ENCODE results near the gene SPATA16.
"Not testable (repeated sequence)": the region's sequence is repeated elsewhere in the genome, so short reads cannot be mapped to it uniquely, and the experiment has no call there.

Gene SPATA16

DNA sequence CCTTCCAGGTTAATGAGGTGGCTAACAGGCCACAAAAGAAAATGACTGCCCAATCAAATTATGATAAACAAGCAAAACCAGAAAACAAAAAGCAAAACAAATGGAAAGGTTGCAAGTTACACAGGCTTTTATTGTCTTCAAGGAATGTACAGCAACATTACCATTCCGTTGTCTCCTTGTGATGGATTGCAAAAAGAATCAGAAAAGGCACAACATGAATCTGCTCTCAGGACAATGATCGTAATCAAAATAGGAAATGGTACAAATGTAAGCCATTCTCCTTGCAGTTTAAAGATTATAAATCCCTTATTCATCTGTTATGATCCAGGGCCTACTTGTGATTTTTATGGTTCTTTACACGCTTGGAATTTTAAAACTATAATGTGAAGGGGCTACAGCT lies 264.7 kb downstream of the SPATA16 start:
- DNase-seq (ENCODE audit: low read depth): no peak
- TF ChIP-seq, protein P1, sequence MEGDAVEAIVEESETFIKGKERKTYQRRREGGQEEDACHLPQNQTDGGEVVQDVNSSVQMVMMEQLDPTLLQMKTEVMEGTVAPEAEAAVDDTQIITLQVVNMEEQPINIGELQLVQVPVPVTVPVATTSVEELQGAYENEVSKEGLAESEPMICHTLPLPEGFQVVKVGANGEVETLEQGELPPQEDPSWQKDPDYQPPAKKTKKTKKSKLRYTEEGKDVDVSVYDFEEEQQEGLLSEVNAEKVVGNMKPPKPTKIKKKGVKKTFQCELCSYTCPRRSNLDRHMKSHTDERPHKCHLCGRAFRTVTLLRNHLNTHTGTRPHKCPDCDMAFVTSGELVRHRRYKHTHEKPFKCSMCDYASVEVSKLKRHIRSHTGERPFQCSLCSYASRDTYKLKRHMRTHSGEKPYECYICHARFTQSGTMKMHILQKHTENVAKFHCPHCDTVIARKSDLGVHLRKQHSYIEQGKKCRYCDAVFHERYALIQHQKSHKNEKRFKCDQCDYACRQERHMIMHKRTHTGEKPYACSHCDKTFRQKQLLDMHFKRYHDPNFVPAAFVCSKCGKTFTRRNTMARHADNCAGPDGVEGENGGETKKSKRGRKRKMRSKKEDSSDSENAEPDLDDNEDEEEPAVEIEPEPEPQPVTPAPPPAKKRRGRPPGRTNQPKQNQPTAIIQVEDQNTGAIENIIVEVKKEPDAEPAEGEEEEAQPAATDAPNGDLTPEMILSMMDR (IDR thresholded peaks at IDR 0.05; ENCODE audit: control insufficient read depth, insufficient read depth, low read depth, low read length, missing control alignments): no peak
- no peak overlapping the region for H3K4me3 ChIP-seq (ENCODE audit: control insufficient read depth, low read depth, low read length)

DNA sequence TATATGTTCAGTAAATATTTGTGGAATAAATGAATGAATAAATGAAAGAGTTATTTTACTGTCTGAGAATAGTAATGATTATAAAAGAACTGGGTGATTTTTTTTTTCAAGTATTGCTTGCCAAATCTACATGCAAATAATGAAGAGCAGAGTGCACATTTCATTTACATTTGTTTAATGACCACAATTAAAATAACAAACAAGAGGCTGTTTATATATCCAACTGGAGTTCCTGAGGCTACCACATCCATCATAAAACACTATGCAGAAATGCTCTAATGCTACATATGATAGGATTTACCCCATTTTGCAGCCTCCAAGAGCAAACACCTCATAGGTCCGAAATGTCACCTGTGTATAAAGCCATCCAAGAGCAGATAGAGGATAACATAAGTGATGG lies 266.0 kb downstream of the SPATA16 start:
- TF ChIP-seq, protein P1 (IDR thresholded peaks at IDR 0.05; ENCODE audit: control insufficient read depth, insufficient read depth, low read depth, low read length, missing control alignments): no peak
- H3K4me3 ChIP-seq (ENCODE audit: control insufficient read depth, low read depth, low read length): no peak overlapping the region
- DNase-seq (ENCODE audit: low read depth): no peak

DNA sequence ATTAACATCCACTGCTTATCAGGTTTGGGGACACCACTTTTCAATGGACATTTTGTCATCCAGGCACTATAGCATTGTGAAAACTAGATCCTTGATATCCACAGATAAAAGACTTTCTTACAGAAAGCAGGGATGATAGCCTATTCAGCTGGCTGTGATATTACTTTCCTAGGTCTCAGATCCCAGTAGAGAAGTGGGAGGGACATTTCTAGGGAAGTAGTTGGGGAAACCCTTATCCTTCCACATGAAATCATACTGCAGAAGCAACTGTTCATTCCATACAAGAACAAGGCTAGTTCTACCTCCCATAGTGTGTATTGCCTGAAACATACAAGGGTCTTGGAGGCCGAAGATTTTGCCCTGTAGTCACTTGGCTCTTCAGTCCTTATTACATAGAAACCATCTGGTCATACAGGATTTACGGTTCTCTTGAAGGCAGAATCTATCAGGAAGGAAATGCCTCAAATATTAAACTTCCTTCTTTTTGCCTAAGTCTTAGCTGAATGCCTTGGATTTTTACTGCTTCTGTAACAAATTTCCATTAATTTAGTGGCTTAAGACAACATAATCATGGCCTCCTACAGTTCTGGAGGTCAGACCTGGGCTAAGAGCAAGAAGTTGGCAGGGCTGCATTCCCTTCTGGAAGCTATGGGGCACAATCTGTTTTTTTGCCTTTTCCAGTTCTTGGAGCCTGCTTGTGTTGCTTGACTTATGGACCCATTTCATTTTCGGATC lies 271.1 kb downstream of the SPATA16 start:
- DNase-seq (ENCODE audit: low read depth): no peak
- TF ChIP-seq, protein P1 (IDR thresholded peaks at IDR 0.05; ENCODE audit: control insufficient read depth, insufficient read depth, low read depth, low read length, missing control alignments): no peak
- no peak overlapping the region for H3K4me3 ChIP-seq (ENCODE audit: control insufficient read depth, low read depth, low read length)

DNA sequence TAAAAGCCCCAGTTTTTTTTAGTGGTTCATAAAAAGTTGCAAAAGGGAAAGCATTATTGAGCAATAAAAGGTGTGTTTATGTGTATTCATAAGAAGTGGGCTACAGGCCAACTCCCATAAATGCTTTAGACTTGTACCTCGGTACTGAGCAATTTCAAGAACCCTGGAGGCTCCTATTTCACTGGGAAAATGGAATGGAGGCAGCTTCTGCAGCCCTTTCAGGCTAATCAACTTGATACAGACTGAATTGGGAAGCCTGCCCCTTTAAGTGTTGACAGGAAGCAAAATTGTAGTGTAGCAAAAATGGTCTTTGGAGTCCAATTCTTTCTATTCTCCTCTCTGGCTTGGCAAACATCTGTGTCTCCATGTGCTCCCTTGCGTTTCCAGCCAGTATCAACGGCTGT lies 271.7 kb downstream of the SPATA16 start:
- H3K4me3 ChIP-seq (ENCODE audit: control insufficient read depth, low read depth, low read length): no peak overlapping the region
- peak; percentile 16 for DNase-seq (ENCODE audit: low read depth)
- TF ChIP-seq, protein P1 (IDR thresholded peaks at IDR 0.05; ENCODE audit: control insufficient read depth, insufficient read depth, low read depth, low read length, missing control alignments): no peak

- DNase-seq (ENCODE audit: low read depth): no peak
- H3K4me3 ChIP-seq (ENCODE audit: control insufficient read depth, low read depth, low read length): no peak overlapping the region
- TF ChIP-seq, protein P1 (IDR thresholded peaks at IDR 0.05; ENCODE audit: control insufficient read depth, insufficient read depth, low read depth, low read length, missing control alignments): no peak
Observed at GRCh38 chr3:172868582-172869200, 272.3 kb downstream of the SPATA16 start.

GRCh38 chr3:172866726-172867350 lies 274.2 kb downstream of the SPATA16 start:
- not testable (repeated sequence) for DNase-seq (ENCODE audit: low read depth); H3K4me3 ChIP-seq (ENCODE audit: control insufficient read depth, low read depth, low read length)

- H3K4me3 ChIP-seq (ENCODE audit: control insufficient read depth, low read depth, low read length): no peak overlapping the region
- TF ChIP-seq, protein P1 (IDR thresholded peaks at IDR 0.05; ENCODE audit: control insufficient read depth, insufficient read depth, low read depth, low read length, missing control alignments): no peak
- DNase-seq (ENCODE audit: low read depth): no peak
Observed at GRCh38 chr3:172859041-172859440, 282.0 kb downstream of the SPATA16 start.

Data from AG09309 (cell line).